Neuronal stem cell (in vitro differentiated cells): Measurements from ENCODE around the gene ANKRD34C. TPM values are rescaled to one million over a fixed set of nuclear protein-coding genes. Genes with fewer than 3 reads are reported as not detected.

Experiments
- DNase-seq: peaks from one replicate; pipeline ENCODE4 v3.0.0-alpha.2; 2013; ENCODE audit warnings: low spot score
- H2AFZ ChIP-seq: one replicate; pipeline ENCODE4 v1.6.1; 2013; ENCODE audit warnings: mild to moderate bottlenecking, low read length, inconsistent platforms
- H2AK5ac ChIP-seq: 2 replicates; pipeline ENCODE4 v1.6.1; 2013; ENCODE audit warnings: low read depth, mild to moderate bottlenecking, inconsistent platforms, low read length, moderate library complexity, mixed read lengths
- H2BK120ac ChIP-seq: 2 replicates; pipeline ENCODE4 v1.6.1; 2013; ENCODE audit warnings: low read depth, mild to moderate bottlenecking, inconsistent platforms, low read length, moderate library complexity, mixed read lengths
- H2BK12ac ChIP-seq: one replicate; pipeline ENCODE4 v1.6.1; 2013; ENCODE audit warnings: low read length, inconsistent platforms
- H2BK15ac ChIP-seq: 2 replicates; pipeline ENCODE4 v1.6.1; 2013; ENCODE audit warnings: mild to moderate bottlenecking, low read length, inconsistent platforms, mixed read lengths
- H2BK5ac ChIP-seq: one replicate; pipeline ENCODE4 v1.6.1; 2013; ENCODE audit warnings: inconsistent platforms, mild to moderate bottlenecking, low read length, moderate library complexity
- H3K14ac ChIP-seq: one replicate; pipeline ENCODE4 v1.6.1; 2013; ENCODE audit warnings: low read length, inconsistent platforms
- H3K18ac ChIP-seq: 2 replicates; pipeline ENCODE4 v1.6.1; 2013; ENCODE audit warnings: low read length, inconsistent platforms
- H3K23ac ChIP-seq: 2 replicates; pipeline ENCODE4 v1.6.1; 2013; ENCODE audit warnings: low read depth, mild to moderate bottlenecking, mixed read lengths, low read length, inconsistent platforms; ENCODE audit not compliant: poor library complexity
- H3K27ac ChIP-seq: replicated peaks from 3 replicates; pipeline ENCODE4 v1.5.1; 2013; ENCODE audit warnings: low read length, inconsistent platforms
- H3K27me3 ChIP-seq, 3 experiments: 2 replicates each; pipeline ENCODE4 v1.6.1; 2013; ENCODE audit warnings: low read length in 3 of 3, mild to moderate bottlenecking in 2 of 3, inconsistent platforms in 1 of 3, low read depth in 1 of 3, mixed read lengths in 1 of 3, moderate library complexity in 1 of 3; ENCODE audit not compliant: control insufficient read depth in 3 of 3, insufficient read depth in 3 of 3
- H3K36me3 ChIP-seq, 2 donors: replicated peaks in 1 of 2; 2 replicates each; pipeline ENCODE4 v1.6.1; 2013; ENCODE audit warnings: low read length in 2 of 2; ENCODE audit not compliant: control insufficient read depth in 2 of 2, insufficient read depth in 2 of 2
- H3K4ac ChIP-seq: 2 replicates; pipeline ENCODE4 v1.6.1; 2013; ENCODE audit warnings: inconsistent platforms, mild to moderate bottlenecking, low read length, moderate library complexity
- H3K4me1 ChIP-seq, 2 donors: 1 replicate in 1 of 2; 2 replicates in 1 of 2; pipeline ENCODE4 v1.6.1; 2013; ENCODE audit warnings: low read length in 2 of 2, low read depth in 1 of 2; ENCODE audit not compliant: control insufficient read depth in 2 of 2, insufficient read depth in 1 of 2
- H3K4me2 ChIP-seq: one replicate; pipeline ENCODE4 v1.6.1; 2013; ENCODE audit warnings: mild to moderate bottlenecking, low read length, inconsistent platforms; ENCODE audit not compliant: insufficient read depth, poor library complexity, severe bottlenecking
- H3K4me3 ChIP-seq, 2 donors: 2 replicates each; pipeline ENCODE4 v1.5.1; 2013; ENCODE audit warnings: low read length in 2 of 2, mild to moderate bottlenecking in 2 of 2, inconsistent platforms in 1 of 2, moderate library complexity in 1 of 2
- H3K79me1 ChIP-seq: one replicate; pipeline ENCODE4 v1.6.1; 2013; ENCODE audit warnings: low read depth, mild to moderate bottlenecking, inconsistent platforms, low read length, moderate library complexity
- H3K9ac ChIP-seq: one replicate; pipeline ENCODE4 v1.6.1; 2013; ENCODE audit warnings: mild to moderate bottlenecking, low read depth, low read length, inconsistent platforms; ENCODE audit not compliant: poor library complexity
- H3K9me3 ChIP-seq, 2 donors: replicated peaks in 1 of 2; 2 replicates each; pipeline versions ENCODE3 to v1.6.1; 2013; ENCODE audit warnings: low read length in 2 of 2, mild to moderate bottlenecking in 2 of 2, inconsistent platforms in 1 of 2, low read depth in 1 of 2, mixed read lengths in 1 of 2, moderate library complexity in 1 of 2; ENCODE audit not compliant: control insufficient read depth in 2 of 2, insufficient read depth in 1 of 2
- H4K8ac ChIP-seq: one replicate; pipeline ENCODE4 v1.6.1; 2013; ENCODE audit warnings: low read depth, mild to moderate bottlenecking, inconsistent platforms, low read length, moderate library complexity
- H4K91ac ChIP-seq: one replicate; pipeline ENCODE4 v1.6.1; 2013; ENCODE audit warnings: low read length, low read depth, mild to moderate bottlenecking, inconsistent platforms; ENCODE audit not compliant: poor library complexity
- WGBS, 2 donors: extraction: QIAGEN DNeasy Blood & Tissue Kit; methylation state at CpG; one replicate each; pipeline ENCODE4 v1.1.7; 2013; ENCODE audit warnings: missing lambda C conversion rate in 2 of 2, mixed read lengths in 1 of 2; ENCODE audit not compliant: insufficient read length in 2 of 2, insufficient replicate concordance in 1 of 2; ENCODE audit errors: extremely low coverage in 2 of 2; 5-methylcytosine and 5-hydroxymethylcytosine counted together
- polyA plus RNA-seq, 2 experiments: library from polyadenylated mRNA; stranded (reverse); fragments of 200-250 nt; gene quantifications; one replicate each; pipeline ENCODE4 v1.2.3, GENCODE V29; 2013

ANKRD34C gene
- polyA plus RNA-seq (2013, experiment 1 of 2): not detected
- polyA plus RNA-seq (2013, experiment 2 of 2): not detected

GRCh38 chr15:79282371-79283251 is at the start of gene ANKRD34C:
Gene ANKRD34C (plus strand): TSS chr15:79282722. CDS start chr15:79293285, 10,563 bp downstream.
- no peak within 1 kb of the TSS for H2AFZ ChIP-seq
- H3K4me1 ChIP-seq: peaks cover 0 to 1% of the 10 kb centered on the region in 2 donors
- no peak within 1 kb of the TSS for H3K18ac ChIP-seq
- H4K8ac ChIP-seq: no peak within 1 kb of the TSS
- H2BK12ac ChIP-seq: no peak within 1 kb of the TSS
- no peak within 1 kb of the TSS for H2AK5ac ChIP-seq
- no peak within 1 kb of the TSS for H2BK5ac ChIP-seq
- H3K27me3 ChIP-seq: peaks cover 4 to 75% (median 33%) of the 10 kb centered on the region in 3 experiments
- no CpG with 5 or more reads among the region's 56 CpGs for WGBS, 2 donors
- H3K4me2 ChIP-seq: peak within 1 kb of the TSS; percentile 48
- no peaks in the 10 kb centered on the region for H3K36me3 ChIP-seq
- no peak within 1 kb of the TSS for H4K91ac ChIP-seq
- DNase-seq: no peak
- no peak within 1 kb of the TSS for H3K23ac ChIP-seq
- no peak within 1 kb of the TSS for H2BK120ac ChIP-seq
- H3K9me3 ChIP-seq: no peaks in the 10 kb centered on the region
- H3K9ac ChIP-seq: no peak within 1 kb of the TSS
- H3K79me1 ChIP-seq: no peaks in the 10 kb centered on the region
- H3K4me3 ChIP-seq: no peak within 1 kb of the TSS
- H3K14ac ChIP-seq: no peak within 1 kb of the TSS
- no peak within 1 kb of the TSS for H3K4ac ChIP-seq
- H3K27ac ChIP-seq: no peak within 1 kb of the TSS
- H2BK15ac ChIP-seq: no peak within 1 kb of the TSS

DNA sequence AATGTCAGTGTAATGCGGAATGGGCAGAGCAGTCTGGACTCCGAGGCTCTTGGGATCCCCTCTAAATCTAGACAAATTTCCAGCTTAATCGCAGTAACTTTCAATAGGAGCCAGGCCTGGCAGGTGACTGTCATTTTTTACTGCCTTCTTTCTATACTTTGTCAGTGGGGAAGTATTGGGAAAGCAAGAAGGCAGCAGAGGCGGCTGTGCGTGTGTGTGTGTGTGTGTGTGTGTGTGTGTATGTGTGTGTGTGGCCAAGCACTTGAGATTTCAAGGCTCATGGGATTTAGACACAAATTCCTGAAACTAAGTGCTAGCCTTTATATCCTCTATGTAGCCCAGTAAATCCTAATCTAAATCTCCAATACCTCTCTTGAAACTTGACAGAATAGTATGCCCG is 49.3 kb upstream of the ANKRD34C start:
- WGBS, 2 donors: no CpG with 5 or more reads among the region's 6 CpGs
- no peak overlapping the region for H3K4ac ChIP-seq

GRCh38 chr15:79240036-79240435 is 42.5 kb upstream of the ANKRD34C start:
- Histone ChIP-seq H3K18ac (no peak overlapping the region), H2BK15ac (no peak overlapping the region), H3K23ac (no peak overlapping the region), H2BK12ac (no peak overlapping the region), H3K4ac (no peak overlapping the region), H3K9me3 (no peaks in the 10 kb centered on the region), H3K4me2 (no peak overlapping the region), H4K8ac (no peak overlapping the region), H4K91ac (no peak overlapping the region), H3K4me1 (peaks cover 0 to 7% of the 10 kb centered on the region in 2 donors), H2AFZ (no peak overlapping the region), H3K27me3 (peaks cover 0 to 13% (median 0%) of the 10 kb centered on the region in 3 experiments), H2AK5ac (no peak overlapping the region), H3K9ac (no peak overlapping the region), H3K79me1 (no peaks in the 10 kb centered on the region), H3K14ac (no peak overlapping the region), H3K36me3 (no peaks in the 10 kb centered on the region), H3K27ac (no peak overlapping the region), H2BK5ac (no peak overlapping the region), H2BK120ac (no peak overlapping the region), H3K4me3 (no peak overlapping the region)
- DNase-seq: no peak
- no CpG with 5 or more reads among the region's 3 CpGs for WGBS, 2 donors

More for the DNA sequence above, 49.3 kb upstream of the ANKRD34C start:
- Histone ChIP-seq H2BK120ac (no peak overlapping the region), H3K23ac (no peak overlapping the region), H3K36me3 (no peaks in the 10 kb centered on the region), H3K14ac (no peak overlapping the region), H3K27ac (no peak overlapping the region), H2BK12ac (no peak overlapping the region), H3K79me1 (no peaks in the 10 kb centered on the region), H2AFZ (no peak overlapping the region), H2BK15ac (no peak overlapping the region), H3K4me2 (no peak overlapping the region), H2BK5ac (no peak overlapping the region), H3K4me1 (no peaks in the 10 kb centered on the region), H2AK5ac (no peak overlapping the region), H4K8ac (no peak overlapping the region), H3K4me3 (no peak overlapping the region), H4K91ac (no peak overlapping the region), H3K18ac (no peak overlapping the region), H3K9me3 (peaks cover 0 to 3% of the 10 kb centered on the region in 2 donors), H3K27me3 (peaks cover 0 to 8% (median 0%) of the 10 kb centered on the region in 3 experiments), H3K9ac (no peak overlapping the region)
- DNase-seq: no peak

- no peak overlapping the region for H3K23ac ChIP-seq
- H2AK5ac ChIP-seq: no peak overlapping the region
- no peak overlapping the region for H2BK5ac ChIP-seq
- no peak overlapping the region for H2AFZ ChIP-seq
- no peak overlapping the region for H4K91ac ChIP-seq
- no peaks in the 10 kb centered on the region for H3K9me3 ChIP-seq
- no peak for DNase-seq
- no peak overlapping the region for H2BK15ac ChIP-seq
- no peak overlapping the region for H3K4me3 ChIP-seq
- H3K9ac ChIP-seq: no peak overlapping the region
- no peaks in the 10 kb centered on the region for H3K36me3 ChIP-seq
- no peak overlapping the region for H4K8ac ChIP-seq
- H3K4me1 ChIP-seq: peaks cover 2 to 7% of the 10 kb centered on the region in 2 donors
- H2BK12ac ChIP-seq: no peak overlapping the region
- peaks cover 0 to 7% (median 0%) of the 10 kb centered on the region in 3 experiments for H3K27me3 ChIP-seq
- no peak overlapping the region for H3K4me2 ChIP-seq
- H3K79me1 ChIP-seq: no peaks in the 10 kb centered on the region
- no peak overlapping the region for H2BK120ac ChIP-seq
- no peak overlapping the region for H3K27ac ChIP-seq
- no peak overlapping the region for H3K18ac ChIP-seq
- H3K4ac ChIP-seq: no peak overlapping the region
- WGBS, 2 donors: no CpG with 5 or more reads among the region's 11 CpGs
- H3K14ac ChIP-seq: no peak overlapping the region
Measured at GRCh38 chr15:79243723-79244122, 38.8 kb upstream of the ANKRD34C start.
